GM23338 (cell line): ENCODE measurements around the gene ERC1. TPM values are rescaled to one million over a fixed set of nuclear protein-coding genes. Genes with fewer than 3 reads are reported as not detected.

ENCODE experiments used
- ATAC-seq: fragments of 200-7000 bp; cut with Tn5 transposase; 3 replicates; pipeline ENCODE4 v1.9.1; 2020
- DNase-seq: peaks from one replicate; pipeline ENCODE4 v3.0.0-alpha.2; 2015; ENCODE audit warnings: low spot score
- H2AFZ ChIP-seq: fragments of 200-600 bp; sonication (generic); 2 replicates; pipeline ENCODE4 v1.8.0; 2016; ENCODE audit warnings: antibody characterized with exemption, mild to moderate bottlenecking, moderate library complexity
- H3F3A ChIP-seq: fragments of 200-600 bp; sonication (generic); replicated peaks from 2 replicates; pipeline ENCODE4 v1.8.0; 2017; ENCODE audit warnings: antibody characterized with exemption, mixed run types, low read depth
- H3K27ac ChIP-seq: fragments of 200-600 bp; sonication (generic); 2 replicates; pipeline ENCODE4 v1.6.1; 2016; ENCODE audit warnings: low read depth
- H3K27me3 ChIP-seq: fragments of 200-600 bp; sonication (generic); 2 replicates; pipeline ENCODE4 v1.8.0; 2016; ENCODE audit warnings: mild to moderate bottlenecking, mixed run types, moderate library complexity; ENCODE audit not compliant: insufficient read depth
- H3K36me3 ChIP-seq: fragments of 200-600 bp; sonication (generic); 2 replicates; pipeline ENCODE4 v1.8.0; 2016; ENCODE audit warnings: mild to moderate bottlenecking; ENCODE audit not compliant: insufficient read depth
- H3K4me1 ChIP-seq: fragments of 200-600 bp; sonication (generic); 2 replicates; pipeline ENCODE4 v1.8.0; 2016; ENCODE audit warnings: mild to moderate bottlenecking, moderate library complexity; ENCODE audit not compliant: insufficient read depth
- H3K4me2 ChIP-seq: fragments of 200-600 bp; sonication (generic); 2 replicates; pipeline ENCODE4 v1.7.1; 2017; ENCODE audit warnings: mixed run types
- H3K4me3 ChIP-seq: fragments of 200-600 bp; sonication (generic); 2 replicates; pipeline ENCODE4 v1.6.1; 2016; ENCODE audit warnings: mixed run types
- H3K79me2 ChIP-seq: fragments of 200-600 bp; sonication (generic); replicated peaks from 2 replicates; pipeline ENCODE4 v1.8.0; 2017; ENCODE audit warnings: mild to moderate bottlenecking; ENCODE audit not compliant: insufficient read depth
- H3K9me2 ChIP-seq: fragments of 200-600 bp; sonication (generic); 2 replicates; pipeline ENCODE4 v1.8.0; 2017; ENCODE audit not compliant: insufficient read depth
- H4K20me1 ChIP-seq: fragments of 200-600 bp; sonication (generic); replicated peaks from 2 replicates; pipeline ENCODE4 v1.8.0; 2017; ENCODE audit warnings: mild to moderate bottlenecking; ENCODE audit not compliant: insufficient read depth
- H3K27ac Mint-ChIP-seq: 2 replicates; pipeline ENCODE4 v1.8.0; 2020; ENCODE audit warnings: inconsistent platforms, mild to moderate bottlenecking, moderate library complexity, mixed read lengths
- H3K27me3 Mint-ChIP-seq: 3 replicates; pipeline ENCODE4 v1.8.0; 2022; ENCODE audit warnings: low read depth, mild to moderate bottlenecking, moderate library complexity, mixed read lengths, inconsistent platforms; ENCODE audit not compliant: insufficient read depth, poor library complexity
- H3K36me3 Mint-ChIP-seq: 3 replicates; pipeline ENCODE4 v1.8.0; 2021; ENCODE audit warnings: low read depth, mild to moderate bottlenecking, inconsistent platforms, moderate library complexity, mixed read lengths
- H3K4me1 Mint-ChIP-seq: 3 replicates; pipeline ENCODE4 v1.8.0; 2020; ENCODE audit warnings: mild to moderate bottlenecking, inconsistent platforms, mixed read lengths
- H3K4me3 Mint-ChIP-seq: 3 replicates; pipeline ENCODE4 v1.8.0; 2021; ENCODE audit warnings: moderate library complexity, mild to moderate bottlenecking, inconsistent platforms, mixed read lengths
- H3K9me3 Mint-ChIP-seq: 3 replicates; pipeline ENCODE4 v1.8.0; 2020; ENCODE audit warnings: moderate library complexity, mild to moderate bottlenecking, inconsistent platforms, mixed read lengths
- CREB1 ChIP-seq: fragments of 250-450 bp; sonication (Bioruptor Pico); IDR thresholded peaks from 2 replicates; pipeline ENCODE4 v1.5.0; 2020; ENCODE audit warnings: low read depth, mild to moderate bottlenecking, moderate library complexity
- CTCF ChIP-seq, 2 experiments: fragments of 200-600 bp in 1 of 2; sonication (generic) in 1 of 2; conservative IDR thresholded peaks; 2 replicates each; pipeline versions ENCODE4 v1.5.1 to v1.6.1; 2016 to 2017; ENCODE audit warnings: antibody characterized with exemption in 2 of 2, low read depth in 2 of 2, mild to moderate bottlenecking in 2 of 2, moderate library complexity in 1 of 2
- ETS1 ChIP-seq: IDR thresholded peaks from 2 replicates; pipeline ENCODE4 v1.6.1; 2016; ENCODE audit warnings: antibody characterized with exemption
- EZH2 ChIP-seq: fragments of 200-600 bp; sonication (generic); IDR thresholded peaks from one replicate; pipeline ENCODE4 v1.8.0; 2017; ENCODE audit warnings: antibody characterized with exemption, mild to moderate bottlenecking, low read depth; ENCODE audit not compliant: unreplicated experiment
- NANOG ChIP-seq: IDR thresholded peaks from 2 replicates; pipeline ENCODE4 v1.6.1; 2016; ENCODE audit warnings: antibody characterized with exemption, borderline replicate concordance
- REST ChIP-seq: IDR thresholded peaks from one replicate; pipeline ENCODE4 v1.6.1; 2018; ENCODE audit warnings: antibody characterized with exemption; ENCODE audit not compliant: unreplicated experiment
- ZNF114 ChIP-seq: fragments of 250-450 bp; sonication (Bioruptor Pico); IDR thresholded peaks from 2 replicates; pipeline ENCODE4 v1.5.0; 2020; ENCODE audit warnings: mild to moderate bottlenecking, moderate library complexity
- polyA plus RNA-seq: library from polyadenylated mRNA; unstranded; fragments of >200 nt; fragmentation: Nextera tagmentation; extraction: Ambion mirVana; gene quantifications from 2 replicates; pipeline ENCODE4 v1.2.1, GENCODE V29; 2016
- total RNA-seq: library from RNA; depleted of rRNA; stranded (reverse); fragments of >200 nt; shearing (Covaris generic); gene quantifications from 2 replicates; pipeline ENCODE4 v1.2.3, GENCODE V29; 2014

The ERC1 gene
- total and polyA plus RNA-seq, 2 experiments from 2014 or later = 28.1 to 35.3 TPM

GRCh38 chr12:1504895-1505311, 513.9 kb downstream of the ERC1 start (continued):
- TF ChIP-seq REST (no peak), NANOG (no peak), ZNF114 (CRISPR knock-in tag) (no peak), CREB1 (no peak), EZH2 (no peak)

GRCh38 chr12:1505576-1505975, 514.6 kb downstream of the ERC1 start:
- Histone ChIP-seq H3K27me3 (no peaks in the 10 kb centered on the region), H3K79me2 (no peaks in the 10 kb centered on the region), H3K9me2 (no peaks in the 10 kb centered on the region), H3F3A (no peaks in the 10 kb centered on the region), H3K36me3 (no peaks in the 10 kb centered on the region), H3K27ac (no peak overlapping the region), H4K20me1 (no peaks in the 10 kb centered on the region), H3K4me1 (no peaks in the 10 kb centered on the region), H3K4me3 (no peak overlapping the region), H3K4me2 (no peak overlapping the region), H2AFZ (no peak overlapping the region)
- DNase-seq (no peak), ATAC-seq (peak; percentile 18; the same call in 1 of the 3 replicates)
- no peaks in the 10 kb centered on the region for H3K36me3 Mint-ChIP-seq
- H3K27ac Mint-ChIP-seq = no peak overlapping the region
- H3K27me3 Mint-ChIP-seq = peaks cover 6% of the 10 kb centered on the region
- H3K4me3 Mint-ChIP-seq = no peak overlapping the region
- peak in 1 of 2 experiments; percentile 44; a peak in 2 of 4 replicates for TF ChIP-seq CTCF (conservative IDR thresholded peaks at IDR 0.05; ENCODE audit: low read depth in 2 of 2)
- no peak for TF ChIP-seq ETS1
- no peak for TF ChIP-seq REST
- H3K9me3 Mint-ChIP-seq = no peaks in the 10 kb centered on the region
- peaks cover 4% of the 10 kb centered on the region; the same call in 1 of the 3 replicates for H3K4me1 Mint-ChIP-seq
